ENCODE results near the gene DIS3L2.

DIS3L2 gene

GRCh38 chr2:232340171-232340935 is 378.8 kb downstream of the DIS3L2 start:
- H3K4me3 ChIP-seq (ENCODE audit: low read depth, low read length): no peak overlapping the region
- no peak for TF ChIP-seq CTCF (IDR thresholded peaks at IDR 0.05; ENCODE audit: borderline replicate concordance, insufficient read depth, low read depth, low read length)

GRCh38 chr2:232341061-232341738 is 379.7 kb downstream of the DIS3L2 start:
- H3K4me3 ChIP-seq (ENCODE audit: low read depth, low read length): no peak overlapping the region
- no peak for TF ChIP-seq CTCF (IDR thresholded peaks at IDR 0.05; ENCODE audit: borderline replicate concordance, insufficient read depth, low read depth, low read length)

- H3K4me3 ChIP-seq (ENCODE audit: low read depth, low read length): no peak overlapping the region
- no peak for TF ChIP-seq CTCF (IDR thresholded peaks at IDR 0.05; ENCODE audit: borderline replicate concordance, insufficient read depth, low read depth, low read length)
Measured at GRCh38 chr2:232341739-232342126, 380.2 kb downstream of the DIS3L2 start.

GRCh38 chr2:232342635-232343565 is 381.4 kb downstream of the DIS3L2 start:
- TF ChIP-seq CTCF (IDR thresholded peaks at IDR 0.05; ENCODE audit: borderline replicate concordance, insufficient read depth, low read depth, low read length): no peak
- H3K4me3 ChIP-seq (ENCODE audit: low read depth, low read length): no peak overlapping the region

- no peak overlapping the region for H3K4me3 ChIP-seq (ENCODE audit: low read depth, low read length)
- no peak for TF ChIP-seq CTCF (IDR thresholded peaks at IDR 0.05; ENCODE audit: borderline replicate concordance, insufficient read depth, low read depth, low read length)
Measured at GRCh38 chr2:232343821-232344220, 382.3 kb downstream of the DIS3L2 start.

GRCh38 chr2:232345251-232345650 is 383.7 kb downstream of the DIS3L2 start:
- no peak overlapping the region for H3K4me3 ChIP-seq (ENCODE audit: low read depth, low read length)
- no peak for TF ChIP-seq CTCF (IDR thresholded peaks at IDR 0.05; ENCODE audit: borderline replicate concordance, insufficient read depth, low read depth, low read length)

Measured in GM12875 (cell line).